Suppressor macrophage treated with lipopolysaccharide for 4 hours (primary cell): ENCODE data around the gene GRM6.

Experiments used
- DNase-seq: peaks from one replicate; pipeline ENCODE4 v3.0.0-alpha.2; 2020

Gene GRM6

DNA sequence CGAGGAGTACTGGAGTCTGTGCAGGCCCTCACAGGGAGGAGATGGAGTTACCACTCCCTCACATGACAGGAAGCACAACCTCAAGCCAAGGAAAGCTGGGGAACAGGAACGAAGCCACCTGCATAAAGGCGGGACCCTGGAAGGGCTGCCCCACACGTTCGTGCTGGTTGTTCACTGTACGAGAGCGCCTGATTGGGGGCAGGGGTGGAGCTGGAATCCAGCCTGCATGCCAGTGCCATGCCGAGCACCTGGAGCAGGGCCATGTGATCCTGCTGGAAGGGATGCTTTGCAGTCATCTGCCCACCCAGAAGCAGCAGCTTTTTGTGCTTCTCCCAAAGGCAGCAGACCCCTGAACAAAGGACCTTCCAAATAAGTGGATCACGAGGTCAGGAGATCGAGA, 11.4 kb downstream of the GRM6 start:
- no peak for DNase-seq

DNA sequence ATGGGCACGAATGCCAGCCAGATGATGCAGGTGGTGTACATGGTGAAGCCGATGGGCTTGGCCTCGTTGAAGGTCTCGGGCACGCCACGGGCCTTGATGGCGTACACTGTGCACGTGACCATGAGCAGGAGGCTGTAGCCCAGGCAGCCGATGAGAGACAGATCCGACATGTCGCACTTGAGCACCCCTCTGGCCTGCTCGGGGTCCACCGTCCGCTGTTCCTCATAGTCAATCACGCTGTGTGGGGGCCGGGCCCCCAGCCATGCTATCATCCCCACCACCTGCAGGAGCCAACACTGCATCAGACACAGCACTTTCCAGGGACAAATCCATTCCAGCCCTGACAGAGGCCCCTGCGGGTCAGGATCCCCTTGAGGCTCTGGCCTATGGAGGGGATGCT, 12.2 kb downstream of the GRM6 start:
- no peak for DNase-seq

- no peak for DNase-seq
Measured at GRCh38 chr5:178981381-178981780, 13.7 kb downstream of the GRM6 start.

- DNase-seq = no peak
Measured at GRCh38 chr5:178965465-178966055, 29.6 kb downstream of the GRM6 start.

GRCh38 chr5:178941361-178941760, 53.8 kb downstream of the GRM6 start:
- DNase-seq = no peak

GRCh38 chr5:178940569-178941360, 54.4 kb downstream of the GRM6 start, which contains the start of gene ZNF454:
ZNF454 (plus strand) TSS chr5:178941198; CDS start chr5:178942792, 1,594 bp downstream.
- DNase-seq = no peak

- DNase-seq = no peak
Measured at GRCh38 chr5:178931846-178932760, 63.0 kb downstream of the GRM6 start.
